ENCODE results near the gene TROAP.
"Not testable (repeated sequence)": the region's sequence is repeated elsewhere in the genome, so short reads cannot be mapped to it uniquely, and the experiment has no call there.

The TROAP gene

GRCh38 chr12:49367381-49368239 lies 44.6 kb downstream of the TROAP start, which contains the start of gene SPATS2:
Gene SPATS2, plus strand, starts transcription at chr12:49367462. Its CDS starts 93,551 bp downstream, at chr12:49461013.
- no peak for DNase-seq (ENCODE audit: low read depth in 2 of 2)

GRCh38 chr12:49368240-49368600 lies 45.2 kb downstream of the TROAP start:
- no peak for DNase-seq (ENCODE audit: low read depth in 2 of 2)

- no peak for DNase-seq (ENCODE audit: low read depth in 2 of 2)
These were observed 46.5 kb downstream of the TROAP start for GRCh38 chr12:49369411-49370145.

GRCh38 chr12:49370539-49370938 lies 47.5 kb downstream of the TROAP start:
- no peak for DNase-seq (ENCODE audit: low read depth in 2 of 2)

- DNase-seq (ENCODE audit: low read depth in 2 of 2) = no peak
These were observed 52.4 kb downstream of the TROAP start for GRCh38 chr12:49375406-49375805.

- no peak for DNase-seq (ENCODE audit: low read depth in 2 of 2)
These were observed 54.3 kb downstream of the TROAP start for GRCh38 chr12:49377386-49377785.

GRCh38 chr12:49380184-49380583 lies 57.1 kb downstream of the TROAP start:
- DNase-seq (ENCODE audit: low read depth in 2 of 2) = not testable (repeated sequence)

All from stimulated activated CD8-positive, alpha-beta memory T cell treated with anti-CD3 and anti-CD28 coated beads, Interleukin-15, amount 100 ng/mL, for 48 hours (primary cell).